Prostate gland (tissue), 2 donors: ENCODE results near the gene CDK10. TPM values are rescaled to one million over a fixed set of nuclear protein-coding genes. Genes with fewer than 3 reads are reported as not detected.

Experiments
- DNase-seq: peaks from one replicate; pipeline ENCODE4 v3.0.0-alpha.2; 2019; ENCODE audit warnings: low spot score
- H3K27ac ChIP-seq, 2 donors: fragments of 200-600 bp; sonication (generic); 2 replicates each; pipeline ENCODE4 v1.5.1; 2017 to 2019
- H3K27me3 ChIP-seq: fragments of 200-600 bp; sonication (generic); replicated peaks from 2 replicates; pipeline ENCODE4 v1.5.1; 2019; ENCODE audit not compliant: insufficient read depth
- H3K36me3 ChIP-seq, 2 donors: fragments of 200-600 bp; sonication (generic); 1 replicate in 1 of 2; 2 replicates in 1 of 2; pipeline versions ENCODE4 v1.5.1 to v1.8.1; 2017 to 2019
- H3K4me1 ChIP-seq: fragments of 200-600 bp; sonication (generic); replicated peaks from 2 replicates; pipeline ENCODE4 v1.5.1; 2019
- H3K4me3 ChIP-seq, 2 donors: fragments of 200-600 bp; sonication (generic); 2 replicates each; pipeline ENCODE4 v1.5.1; 2017 to 2019
- H3K9me3 ChIP-seq: fragments of 200-600 bp; sonication (generic); 2 replicates; pipeline ENCODE4 v1.5.1; 2017
- POLR2A ChIP-seq: fragments of 450-650 bp; IDR thresholded peaks from one replicate; pipeline ENCODE4 v1.6.1; 2016; ENCODE audit warnings: antibody characterized with exemption, mild to moderate bottlenecking
- POLR2AphosphoS5 ChIP-seq: sonication (generic); formaldehyde crosslinking; IDR thresholded peaks from one replicate; pipeline ENCODE4 v1.6.1; 2017; ENCODE audit warnings: antibody characterized with exemption
- WGBS: methylation state at CpG from one replicate; pipeline ENCODE4 v1.1.5; 2018; 5-methylcytosine and 5-hydroxymethylcytosine counted together
- intact Hi-C: fragments of 100-400 bp; cut with DNase I; formaldehyde crosslinking; loops from one replicate; pipeline ENCODE4 v1.14.2; 2022
- total RNA-seq, 2 donors: library from RNA; depleted of rRNA; stranded (reverse); fragments of >200 nt; gene quantifications; one replicate each; pipeline ENCODE4 v1.1.0, GENCODE V29; 2016
- TF ChIP-seq, protein P1 (sequence below), 4 experiments: fragments of 200-600 bp in 2 of 4; fragments of 450-650 bp in 2 of 4; sonication (generic) in 2 of 4; IDR thresholded peaks; 1 replicate in 3 of 4; 2 replicates in 1 of 4; pipeline ENCODE4 v1.5.1; 2016 to 2019; ENCODE audit warnings: antibody characterized with exemption in 4 of 4, mild to moderate bottlenecking in 2 of 4, moderate library complexity in 2 of 4

Gene CDK10
- total RNA-seq, 2 donors from 2014 or later: 42.1 to 79.0 TPM

DNA sequence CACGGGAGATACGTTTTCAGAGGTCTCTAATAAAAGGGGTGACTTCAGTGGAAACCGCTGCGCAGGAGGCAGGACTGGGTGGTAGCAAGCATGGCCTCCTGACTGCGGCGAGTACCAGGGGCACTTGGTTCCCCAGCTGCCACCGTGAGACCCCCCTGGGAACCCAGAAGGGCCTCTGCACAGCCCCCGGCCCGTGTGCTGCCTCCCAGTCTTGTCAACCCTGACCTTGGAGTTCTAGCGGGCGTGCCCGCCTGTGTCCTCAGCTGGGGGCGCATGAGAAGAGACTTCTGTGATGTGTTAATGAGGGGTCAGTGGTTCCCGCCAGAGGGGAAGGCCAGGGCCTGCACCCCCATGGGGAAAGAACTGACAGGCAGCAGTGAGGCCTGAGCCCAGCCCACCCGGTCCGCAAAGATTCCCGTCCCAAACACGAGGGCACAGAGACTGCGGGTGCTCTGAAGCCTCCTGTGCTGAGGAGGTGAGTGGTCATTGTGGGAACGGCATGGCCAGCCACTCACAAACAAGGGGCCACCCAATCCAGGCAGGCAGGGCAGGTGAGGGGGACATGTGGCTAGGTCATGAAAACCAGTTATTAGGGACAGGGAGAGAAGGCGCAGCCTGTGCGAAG, 44.2 kb downstream of the CDK10 start:
- Histone ChIP-seq H3K27me3 (no peaks in the 10 kb centered on the region), H3K4me1 (no peaks in the 10 kb centered on the region), H3K27ac (no peak overlapping the region), H3K9me3 (no peaks in the 10 kb centered on the region), H3K36me3 (peaks cover 9 to 34% of the 10 kb centered on the region in 2 donors), H3K4me3 (no peak overlapping the region)
- 73% methylated on average over 22 of the region's 22 CpGs for WGBS
- DNase-seq: no peak
- TF ChIP-seq POLR2AphosphoS5 (no peak), POLR2A (no peak)
- TF ChIP-seq, protein P1, sequence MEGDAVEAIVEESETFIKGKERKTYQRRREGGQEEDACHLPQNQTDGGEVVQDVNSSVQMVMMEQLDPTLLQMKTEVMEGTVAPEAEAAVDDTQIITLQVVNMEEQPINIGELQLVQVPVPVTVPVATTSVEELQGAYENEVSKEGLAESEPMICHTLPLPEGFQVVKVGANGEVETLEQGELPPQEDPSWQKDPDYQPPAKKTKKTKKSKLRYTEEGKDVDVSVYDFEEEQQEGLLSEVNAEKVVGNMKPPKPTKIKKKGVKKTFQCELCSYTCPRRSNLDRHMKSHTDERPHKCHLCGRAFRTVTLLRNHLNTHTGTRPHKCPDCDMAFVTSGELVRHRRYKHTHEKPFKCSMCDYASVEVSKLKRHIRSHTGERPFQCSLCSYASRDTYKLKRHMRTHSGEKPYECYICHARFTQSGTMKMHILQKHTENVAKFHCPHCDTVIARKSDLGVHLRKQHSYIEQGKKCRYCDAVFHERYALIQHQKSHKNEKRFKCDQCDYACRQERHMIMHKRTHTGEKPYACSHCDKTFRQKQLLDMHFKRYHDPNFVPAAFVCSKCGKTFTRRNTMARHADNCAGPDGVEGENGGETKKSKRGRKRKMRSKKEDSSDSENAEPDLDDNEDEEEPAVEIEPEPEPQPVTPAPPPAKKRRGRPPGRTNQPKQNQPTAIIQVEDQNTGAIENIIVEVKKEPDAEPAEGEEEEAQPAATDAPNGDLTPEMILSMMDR (IDR thresholded peaks at IDR 0.05): no peak
- intact Hi-C loops: no loop called here

- peaks cover 9 to 34% of the 10 kb centered on the region in 2 donors for H3K36me3 ChIP-seq
- WGBS: 88% methylated on average over 24 of the region's 24 CpGs
Measured at GRCh38 chr16:89732142-89732917, 45.8 kb downstream of the CDK10 start.

GRCh38 chr16:89732918-89733242, 46.4 kb downstream of the CDK10 start:
- Histone ChIP-seq H3K27ac (no peak overlapping the region), H3K4me3 (no peak overlapping the region), H3K36me3 (peaks cover 11 to 37% of the 10 kb centered on the region in 2 donors), H3K27me3 (no peaks in the 10 kb centered on the region), H3K9me3 (no peaks in the 10 kb centered on the region), H3K4me1 (no peaks in the 10 kb centered on the region)
- no peak for DNase-seq
- WGBS: 91% methylated on average over 9 of the region's 9 CpGs
- intact Hi-C loops: no loop called here
- no peak for TF ChIP-seq POLR2A
- TF ChIP-seq, protein P1 (IDR thresholded peaks at IDR 0.05): no peak
- TF ChIP-seq POLR2AphosphoS5: no peak

More at GRCh38 chr16:89732142-89732917, 45.8 kb downstream of the CDK10 start:
- no peak overlapping the region for H3K27ac ChIP-seq
- H3K4me1 ChIP-seq: no peaks in the 10 kb centered on the region
- no peaks in the 10 kb centered on the region for H3K9me3 ChIP-seq
- DNase-seq: no peak
- no peak overlapping the region for H3K4me3 ChIP-seq
- TF ChIP-seq POLR2AphosphoS5 (no peak), POLR2A (no peak)
- TF ChIP-seq, protein P1 (IDR thresholded peaks at IDR 0.05): no peak
- intact Hi-C loops: no loop called here
- H3K27me3 ChIP-seq: no peaks in the 10 kb centered on the region

DNA sequence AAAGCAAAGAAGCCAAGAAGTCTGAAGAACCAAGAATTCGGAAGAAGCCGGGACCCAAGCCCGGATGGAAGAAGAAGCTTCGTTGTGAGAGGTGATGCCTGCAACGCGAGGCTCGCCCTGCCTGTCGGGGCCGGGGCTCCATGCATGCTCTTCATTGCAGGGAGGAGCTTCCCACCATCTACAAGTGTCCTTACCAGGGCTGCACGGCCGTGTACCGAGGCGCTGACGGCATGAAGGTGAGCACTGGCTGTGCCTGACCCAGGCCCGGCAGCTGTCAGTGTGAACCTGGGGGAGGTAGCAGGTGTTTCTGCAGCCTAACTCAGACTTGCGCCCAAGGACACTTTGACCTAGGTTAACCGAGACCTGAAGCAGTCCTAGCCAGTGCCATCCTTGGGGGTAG, 46.8 kb downstream of the CDK10 start:
- Histone ChIP-seq H3K27me3 (no peaks in the 10 kb centered on the region), H3K4me3 (no peak overlapping the region), H3K4me1 (no peaks in the 10 kb centered on the region), H3K27ac (no peak overlapping the region), H3K9me3 (no peaks in the 10 kb centered on the region), H3K36me3 (peaks cover 15 to 42% of the 10 kb centered on the region in 2 donors)
- DNase-seq: no peak
- TF ChIP-seq POLR2A: no peak
- WGBS: 89% methylated on average over 17 of the region's 17 CpGs
- intact Hi-C loops: no loop called here

DNA sequence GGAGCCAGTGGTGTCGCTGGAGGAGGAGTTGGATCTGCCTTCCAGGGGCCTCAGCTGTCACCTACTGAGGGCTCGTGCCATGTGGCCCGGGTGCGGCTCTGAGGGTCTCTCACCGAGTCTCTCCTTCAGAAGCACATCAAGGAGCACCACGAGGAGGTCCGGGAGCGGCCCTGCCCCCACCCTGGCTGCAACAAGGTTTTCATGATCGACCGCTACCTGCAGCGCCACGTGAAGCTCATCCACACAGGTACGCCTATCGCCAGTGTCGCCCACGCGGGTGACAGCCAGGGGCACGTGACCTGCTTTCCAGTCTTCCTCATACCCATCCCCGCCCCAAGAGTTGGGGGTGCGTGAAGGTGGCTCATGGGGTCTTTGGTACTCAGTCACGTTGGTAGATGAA, 47.3 kb downstream of the CDK10 start:
- H3K27me3 ChIP-seq: no peaks in the 10 kb centered on the region
- H3K36me3 ChIP-seq: peaks cover 18 to 46% of the 10 kb centered on the region in 2 donors
- intact Hi-C loops: no loop called here
- H3K9me3 ChIP-seq: no peaks in the 10 kb centered on the region
- TF ChIP-seq, protein P1 (IDR thresholded peaks at IDR 0.05): no peak
- TF ChIP-seq POLR2A: no peak
- no peak for TF ChIP-seq POLR2AphosphoS5
- 90% methylated on average over 21 of the region's 21 CpGs for WGBS
- DNase-seq: no peak
- no peak overlapping the region for H3K27ac ChIP-seq
- no peak overlapping the region for H3K4me3 ChIP-seq
- H3K4me1 ChIP-seq: no peaks in the 10 kb centered on the region
